G401.6 (cell line): ENCODE results near the gene LDHD.

Source experiments
- FAIRE-seq: peaks from 2 replicates; lab custom pipeline; 2012; peaks lifted over from hg19 to GRCh38; lab: Jason Lieb, UNC

LDHD gene

GRCh38 chr16:75079346-75079926, 37.1 kb downstream of the LDHD start:
- FAIRE-seq = no peak

GRCh38 chr16:75078886-75079285, 37.7 kb downstream of the LDHD start:
- no peak for FAIRE-seq

- no peak for FAIRE-seq
These were observed 40.8 kb downstream of the LDHD start for GRCh38 chr16:75075688-75076268.

DNA sequence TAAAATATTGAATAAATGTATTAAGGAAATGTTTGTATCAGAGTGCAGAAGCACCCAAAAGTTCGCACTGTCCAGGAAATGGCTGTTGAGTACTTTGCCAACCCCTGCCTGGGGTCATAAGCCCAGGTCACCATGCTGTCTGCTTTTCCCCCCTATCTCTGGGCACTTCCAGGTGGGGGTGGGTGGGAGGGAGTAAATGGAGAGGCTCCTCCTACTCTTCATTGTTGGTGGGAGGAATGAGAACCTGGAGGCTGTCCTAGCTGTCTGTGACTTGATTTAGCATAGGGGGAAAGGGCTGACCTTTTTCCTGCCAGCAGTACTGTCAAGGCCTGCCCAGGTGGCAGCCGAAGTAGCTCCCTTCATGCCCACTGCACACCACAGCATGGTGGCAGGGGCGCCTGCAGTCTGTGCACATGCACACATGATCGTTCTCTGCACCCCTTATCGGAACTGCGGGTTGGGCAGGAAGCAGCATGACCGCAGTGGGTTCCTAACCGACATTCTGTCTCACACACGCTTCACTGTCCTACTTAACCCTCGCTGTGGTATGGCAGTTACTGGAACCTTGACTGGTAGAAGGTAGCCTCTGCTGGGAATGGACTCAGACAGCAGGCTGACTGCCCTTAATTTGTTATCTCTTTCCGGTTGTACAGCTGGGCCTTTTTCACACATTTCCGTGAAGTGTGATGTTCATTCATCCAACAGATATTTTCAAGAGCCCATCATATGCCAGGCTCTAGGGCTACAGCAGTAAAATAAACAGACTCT, 41.5 kb downstream of the LDHD start:
- FAIRE-seq = no peak

- no peak for FAIRE-seq
These were observed 42.2 kb downstream of the LDHD start for GRCh38 chr16:75074304-75074793.

DNA sequence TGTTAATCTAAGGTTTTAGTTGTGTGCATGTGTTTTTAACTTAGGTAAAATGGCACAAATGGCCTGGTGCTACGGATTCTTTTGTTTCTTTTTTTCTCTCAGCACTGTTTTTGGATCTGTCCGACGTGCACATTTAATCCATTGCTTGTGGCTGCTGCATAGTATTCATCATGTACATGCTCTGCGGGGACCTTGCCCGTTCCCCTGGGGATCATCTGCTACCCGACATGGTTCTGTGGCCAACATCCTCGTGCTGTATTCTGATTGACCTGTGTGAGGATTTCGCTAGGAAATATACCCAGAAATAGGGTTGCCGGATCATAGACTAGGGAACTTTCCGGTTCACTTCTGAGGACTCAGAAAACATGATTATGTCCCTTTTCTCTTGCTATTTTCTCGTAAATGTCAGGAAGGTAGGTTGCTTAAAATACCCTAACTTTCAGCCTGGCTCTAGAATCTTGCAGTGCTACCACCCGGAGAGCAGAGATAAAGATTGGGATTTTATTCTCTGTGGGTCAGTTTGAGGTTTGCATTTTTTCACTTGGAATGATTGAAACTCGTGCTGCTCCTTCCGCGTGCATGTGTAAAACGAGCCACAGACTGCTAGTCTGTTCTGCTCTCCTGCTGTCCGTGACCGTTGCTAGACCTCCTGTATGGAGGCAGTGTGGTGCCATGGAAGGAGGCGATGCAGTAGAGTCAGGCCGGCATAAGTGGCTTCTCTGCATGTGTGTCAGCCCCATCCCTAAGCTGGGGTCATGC, 42.9 kb downstream of the LDHD start:
- no peak for FAIRE-seq

GRCh38 chr16:75072239-75072947, 44.2 kb downstream of the LDHD start:
- no peak for FAIRE-seq

- FAIRE-seq = no peak
These were observed 45.0 kb downstream of the LDHD start for GRCh38 chr16:75071621-75072020.

GRCh38 chr16:75070012-75070841, 46.4 kb downstream of the LDHD start:
- no peak for FAIRE-seq

DNA sequence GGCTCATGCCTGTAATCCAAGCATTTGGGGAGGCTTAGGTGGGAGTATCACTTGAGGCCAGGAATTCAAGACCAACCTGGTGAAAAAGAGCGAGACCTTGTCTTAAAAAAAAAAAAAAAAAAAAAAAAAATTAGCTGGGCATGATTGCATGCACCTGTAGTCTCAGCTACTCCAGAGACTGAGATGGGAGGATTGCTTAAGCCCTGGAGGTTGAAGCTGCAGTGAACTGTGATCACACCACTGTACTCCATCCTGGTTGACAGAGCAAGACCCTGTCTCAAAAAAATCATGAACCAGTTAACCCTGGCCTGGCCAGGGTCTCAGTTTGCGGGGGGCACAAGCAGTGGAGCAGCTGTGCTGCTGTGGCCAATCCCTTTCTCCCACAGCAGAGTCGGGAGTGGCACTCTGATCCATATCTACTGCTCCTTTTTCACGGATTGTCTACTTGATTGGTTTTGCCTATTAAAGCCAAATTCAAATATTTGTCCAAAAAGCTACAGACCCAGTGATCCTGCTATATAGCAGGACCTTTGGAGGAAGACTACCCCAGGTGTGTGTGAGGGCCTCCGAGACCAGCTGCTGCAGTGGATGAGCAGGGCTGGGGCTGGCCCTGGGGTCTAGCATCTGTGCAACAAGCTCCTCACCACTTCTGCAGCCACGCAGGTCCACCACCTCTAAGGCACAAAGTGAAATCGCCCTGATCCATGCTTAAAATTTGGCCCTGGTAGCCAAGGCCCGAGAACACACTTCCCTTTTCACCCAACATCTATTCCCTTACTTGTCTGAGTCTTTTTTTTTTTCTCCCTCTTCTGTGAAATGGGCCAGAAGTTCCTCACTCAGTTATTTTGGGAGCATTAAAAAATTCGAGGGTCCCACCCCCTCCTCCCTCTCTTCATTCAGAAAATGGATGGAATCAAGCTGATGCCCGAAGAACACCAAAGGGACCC, 48.2 kb downstream of the LDHD start:
- no peak for FAIRE-seq

DNA sequence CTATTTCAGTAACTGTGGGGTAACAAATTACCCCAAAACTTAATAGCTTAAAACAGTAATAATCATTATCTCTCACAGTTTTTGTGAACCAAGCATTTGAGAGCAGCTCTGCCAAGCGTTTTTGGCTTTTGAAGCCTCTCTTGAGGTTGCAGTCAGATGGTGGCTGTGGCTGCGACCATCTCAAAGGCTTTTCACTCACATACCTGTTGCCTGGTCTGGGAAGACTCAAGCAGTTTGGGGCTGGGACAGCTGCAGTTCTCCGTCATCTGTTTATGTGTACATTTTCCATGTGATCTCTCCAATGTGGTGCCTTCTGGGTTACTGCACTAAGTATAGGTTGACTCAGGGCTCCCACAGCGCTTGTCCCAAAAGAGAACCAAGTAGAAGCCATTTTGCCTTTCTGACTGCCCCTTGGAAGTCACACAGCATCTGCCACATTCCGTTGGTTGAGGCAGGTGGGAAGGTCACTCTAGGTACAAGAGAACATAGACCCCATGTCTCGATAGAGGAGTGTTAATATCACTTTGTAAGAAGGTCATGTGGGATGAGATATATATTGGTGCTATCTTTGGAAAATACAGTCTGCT, 49.6 kb downstream of the LDHD start:
- no peak for FAIRE-seq

DNA sequence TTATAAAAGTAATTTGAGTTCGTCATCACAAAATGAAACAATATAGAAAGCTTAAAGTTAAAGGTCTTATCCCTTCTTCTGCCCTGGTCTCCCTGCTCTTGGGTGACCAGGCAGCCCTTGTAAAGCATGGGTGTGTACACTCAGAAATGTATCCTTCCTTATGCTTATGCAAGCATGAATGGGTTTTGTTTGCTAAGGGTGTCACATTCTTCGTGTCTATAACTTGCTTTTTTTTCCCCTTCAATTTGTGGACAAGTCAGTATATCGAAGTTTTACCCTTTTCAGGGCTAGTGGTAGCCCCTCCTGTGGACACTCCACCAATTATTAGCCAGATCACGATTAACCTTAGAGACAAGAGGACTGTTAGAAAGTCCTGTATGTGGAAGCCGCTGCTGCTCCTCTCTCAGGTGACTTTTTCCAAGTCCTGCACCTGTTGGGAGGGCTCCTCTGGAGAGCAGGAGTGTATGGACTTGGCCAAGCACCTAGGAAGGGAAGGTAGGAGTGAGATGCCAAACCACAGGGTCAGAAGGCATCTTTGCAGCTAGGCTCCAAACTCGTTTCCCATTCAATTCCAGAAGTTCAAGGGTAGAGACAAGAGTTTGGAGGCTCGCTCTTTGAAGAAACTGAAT, 50.9 kb downstream of the LDHD start:
- no peak for FAIRE-seq

GRCh38 chr16:75065149-75065505, 51.5 kb downstream of the LDHD start:
- FAIRE-seq = no peak

DNA sequence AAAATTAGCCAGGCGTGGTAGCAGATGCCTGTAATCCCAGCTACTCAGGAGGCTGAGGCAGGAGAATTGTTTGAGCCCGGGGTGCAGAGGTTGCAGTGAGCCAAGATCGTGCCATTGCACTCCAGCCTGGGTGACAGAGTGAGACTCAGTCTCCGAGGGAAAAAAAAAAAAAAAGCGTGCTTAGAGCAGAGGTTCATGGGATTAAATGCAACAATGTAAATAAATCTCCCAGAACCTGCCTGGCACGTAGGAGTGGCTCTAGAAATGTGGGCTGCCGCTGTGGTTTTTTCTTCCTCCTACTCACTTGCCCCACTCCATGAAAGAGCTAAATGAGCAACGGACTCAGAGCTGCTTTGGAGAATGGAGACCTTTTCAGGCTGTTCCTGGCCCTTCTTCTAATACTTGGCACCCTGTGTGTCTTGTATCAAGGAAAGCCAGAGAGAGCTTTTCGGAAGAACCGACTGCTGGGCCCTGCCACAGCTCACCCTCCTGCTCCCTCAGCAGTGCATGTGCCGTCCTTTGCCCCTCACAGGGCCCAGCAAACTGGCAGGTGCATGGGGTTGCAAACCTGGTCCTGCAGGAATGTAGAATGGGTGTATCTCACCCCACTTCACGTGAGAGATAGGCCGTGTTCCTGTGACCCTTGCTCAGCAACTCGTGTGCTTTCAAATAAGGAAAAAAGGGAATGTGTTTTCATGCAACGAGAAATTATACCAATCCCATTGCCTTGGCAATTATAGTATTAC, 52.0 kb downstream of the LDHD start:
- FAIRE-seq = no peak

- no peak for FAIRE-seq
These were observed 53.0 kb downstream of the LDHD start for GRCh38 chr16:75063549-75064088.

- no peak for FAIRE-seq
These were observed 53.6 kb downstream of the LDHD start for GRCh38 chr16:75062976-75063346.

GRCh38 chr16:75062135-75062975, 54.2 kb downstream of the LDHD start:
- no peak for FAIRE-seq
